ENCODE measurements around the gene WASF2.
"Not testable (repeated sequence)": the region's sequence is repeated elsewhere in the genome, so short reads cannot be mapped to it uniquely, and the experiment has no call there.

The WASF2 gene

DNA sequence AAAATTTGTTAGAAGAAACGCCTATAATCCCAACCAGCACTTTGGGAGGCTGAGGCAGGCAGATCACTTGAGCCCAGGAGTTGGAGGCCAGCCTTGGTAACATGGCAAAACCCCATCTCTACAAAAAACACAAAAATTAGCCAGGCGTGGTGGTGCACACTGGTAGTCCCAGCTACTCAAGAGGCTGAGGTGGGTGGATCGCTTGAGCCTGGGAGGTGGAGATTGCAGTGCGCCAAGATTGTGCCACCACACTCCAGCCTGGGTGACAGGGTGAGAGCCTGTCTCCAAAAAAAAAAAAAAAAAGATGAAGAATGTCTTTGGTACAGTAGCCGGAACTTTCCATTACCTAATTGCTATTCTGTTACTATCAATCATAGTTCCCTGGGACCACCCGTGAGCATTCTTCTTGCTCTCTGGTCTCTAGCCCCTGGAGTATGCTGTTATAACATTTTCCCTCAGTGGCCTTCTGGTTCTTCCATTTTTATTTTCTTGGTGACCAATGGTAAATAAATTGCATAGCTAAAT is 43.4 kb downstream of the WASF2 start:
- H3K4me3 ChIP-seq (ENCODE audit: low read length in 2 of 2) = no peak overlapping the region
- H3K9me3 ChIP-seq (ENCODE audit: control insufficient read depth in 2 of 2, low read length in 2 of 2) = no peaks in the 10 kb centered on the region
- H3K4me1 ChIP-seq (ENCODE audit: control insufficient read depth, insufficient read depth, low read length) = peaks cover 11% of the 10 kb centered on the region
- peaks cover 0 to 4% of the 10 kb centered on the region in 2 donors for H3K36me3 ChIP-seq (ENCODE audit: control insufficient read depth in 2 of 2, insufficient read depth in 2 of 2, low read length in 2 of 2)
- no peaks in the 10 kb centered on the region for H3K27me3 ChIP-seq (ENCODE audit: control insufficient read depth in 1 of 2, insufficient read depth in 2 of 2, low read length in 2 of 2)
- H3K27ac ChIP-seq (ENCODE audit: low read length) = no peak overlapping the region
- no peak overlapping the region for H3K9ac ChIP-seq (ENCODE audit: low read length in 2 of 2)

DNA sequence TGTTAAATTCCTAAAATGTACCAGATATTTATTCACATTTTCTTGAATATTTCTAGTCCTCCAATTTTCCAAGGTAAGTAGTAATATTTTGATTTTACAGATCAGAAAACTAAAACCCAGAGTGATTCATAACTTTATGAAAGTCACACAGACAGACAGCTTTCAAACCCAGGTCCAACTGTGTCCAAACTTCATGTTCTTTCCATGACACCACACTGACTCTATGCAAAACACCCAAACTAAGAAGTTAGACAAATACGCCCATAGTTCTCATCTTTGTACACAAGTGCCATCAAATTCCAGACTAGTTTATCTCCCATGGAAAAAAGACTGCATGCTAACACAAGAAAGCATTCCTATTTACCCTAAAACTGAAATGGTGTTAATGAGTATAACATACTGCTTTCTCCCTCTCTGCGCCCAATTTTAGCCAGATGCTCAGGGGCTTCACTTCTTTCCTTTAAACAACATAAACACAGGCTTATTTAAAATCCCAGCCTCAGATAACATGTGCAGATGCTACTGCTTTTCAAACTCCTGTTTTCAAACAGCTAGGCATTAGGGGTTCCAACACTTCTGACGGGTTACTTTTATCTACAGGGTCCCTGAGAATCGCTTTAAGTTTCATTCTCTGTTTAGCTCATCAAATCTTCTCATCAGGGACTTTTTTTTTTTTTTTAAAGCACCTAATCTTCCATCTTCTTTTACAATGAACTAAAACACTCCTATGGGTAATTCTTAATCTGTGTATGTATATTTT is 44.6 kb downstream of the WASF2 start:
- peaks cover 0 to 4% of the 10 kb centered on the region in 2 donors for H3K36me3 ChIP-seq (ENCODE audit: control insufficient read depth in 2 of 2, insufficient read depth in 2 of 2, low read length in 2 of 2)
- H3K9me3 ChIP-seq (ENCODE audit: control insufficient read depth in 2 of 2, low read length in 2 of 2) = no peaks in the 10 kb centered on the region
- H3K9ac ChIP-seq (ENCODE audit: low read length in 2 of 2) = no peak overlapping the region
- H3K27ac ChIP-seq (ENCODE audit: low read length) = no peak overlapping the region
- no peaks in the 10 kb centered on the region for H3K27me3 ChIP-seq (ENCODE audit: control insufficient read depth in 1 of 2, insufficient read depth in 2 of 2, low read length in 2 of 2)
- H3K4me3 ChIP-seq (ENCODE audit: low read length in 2 of 2) = no peak overlapping the region
- H3K4me1 ChIP-seq (ENCODE audit: control insufficient read depth, insufficient read depth, low read length) = peaks cover 7% of the 10 kb centered on the region

DNA sequence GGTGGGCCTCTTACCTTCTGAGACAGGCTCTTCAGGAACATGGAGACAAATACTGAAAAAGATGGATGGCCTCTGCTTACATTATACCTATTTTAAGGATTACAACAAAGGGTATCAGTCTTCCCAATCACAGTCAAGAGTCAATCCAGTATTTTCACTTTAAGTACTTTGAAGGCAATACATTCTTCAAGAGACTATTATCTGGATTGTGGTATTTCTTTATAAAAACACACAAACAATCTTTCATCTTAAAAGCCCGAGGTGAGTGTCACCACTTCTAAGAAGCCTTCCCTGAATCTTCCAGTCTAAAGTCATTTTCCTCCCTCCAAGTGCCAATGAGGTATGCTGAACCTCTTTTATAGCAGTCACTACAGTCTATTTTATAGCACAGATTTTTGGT is 45.3 kb downstream of the WASF2 start:
- Histone ChIP-seq H3K9me3 (ENCODE audit: control insufficient read depth in 2 of 2, low read length in 2 of 2) (no peaks in the 10 kb centered on the region), H3K4me3 (ENCODE audit: low read length in 2 of 2) (no peak overlapping the region), H3K4me1 (ENCODE audit: control insufficient read depth, insufficient read depth, low read length) (peaks cover 7% of the 10 kb centered on the region), H3K9ac (ENCODE audit: low read length in 2 of 2) (no peak overlapping the region), H3K36me3 (ENCODE audit: control insufficient read depth in 2 of 2, insufficient read depth in 2 of 2, low read length in 2 of 2) (peaks cover 0 to 4% of the 10 kb centered on the region in 2 donors), H3K27ac (ENCODE audit: low read length) (no peak overlapping the region), H3K27me3 (ENCODE audit: control insufficient read depth in 1 of 2, insufficient read depth in 2 of 2, low read length in 2 of 2) (no peaks in the 10 kb centered on the region)

DNA sequence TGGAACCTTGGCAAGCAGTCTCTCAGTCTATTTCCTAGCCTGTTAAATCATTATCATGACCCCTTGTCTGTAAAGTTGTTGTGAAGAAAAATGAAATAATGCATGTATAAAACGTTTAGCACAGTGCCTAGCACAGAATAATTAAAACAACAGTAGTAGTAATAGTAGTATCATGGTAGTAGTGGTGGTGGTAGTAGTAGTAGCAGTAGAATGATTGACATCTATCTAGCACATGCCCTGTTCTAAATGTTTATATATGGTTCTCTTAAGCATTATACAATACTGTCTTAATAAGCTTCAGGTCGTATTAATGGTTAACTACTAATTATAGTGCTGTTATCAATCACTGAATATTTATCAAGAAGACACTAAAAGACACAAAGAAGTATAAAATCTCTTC is 50.8 kb downstream of the WASF2 start:
- Histone ChIP-seq H3K4me1 (ENCODE audit: control insufficient read depth, insufficient read depth, low read length) (peaks cover 27% of the 10 kb centered on the region), H3K36me3 (ENCODE audit: control insufficient read depth in 2 of 2, insufficient read depth in 2 of 2, low read length in 2 of 2) (no peaks in the 10 kb centered on the region), H3K4me3 (ENCODE audit: low read length in 2 of 2) (no peak overlapping the region), H3K9me3 (ENCODE audit: control insufficient read depth in 2 of 2, low read length in 2 of 2) (no peaks in the 10 kb centered on the region), H3K27me3 (ENCODE audit: control insufficient read depth in 1 of 2, insufficient read depth in 2 of 2, low read length in 2 of 2) (no peaks in the 10 kb centered on the region), H3K9ac (ENCODE audit: low read length in 2 of 2) (no peak overlapping the region), H3K27ac (ENCODE audit: low read length) (no peak overlapping the region)

DNA sequence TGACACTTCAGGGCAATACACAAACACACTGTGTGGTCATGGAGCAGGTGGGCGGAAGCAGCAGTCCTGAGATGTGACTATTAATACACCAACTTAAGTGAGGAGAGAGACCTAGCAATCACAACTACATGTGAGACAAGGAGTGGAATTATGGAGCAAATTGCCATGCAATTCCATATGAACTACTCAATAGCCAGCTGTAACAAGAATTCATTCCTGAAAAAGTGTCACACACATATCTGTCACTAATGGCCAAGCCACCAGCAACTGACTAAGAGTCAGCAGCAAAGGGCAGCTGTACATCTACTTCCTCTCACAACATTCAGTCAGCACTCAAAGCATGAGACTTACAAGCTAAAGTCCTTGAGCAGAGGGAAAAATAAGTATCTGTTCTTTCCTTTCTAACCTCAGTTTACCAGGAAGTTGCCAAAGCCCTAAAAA is 51.3 kb downstream of the WASF2 start:
- H3K9ac ChIP-seq (ENCODE audit: low read length in 2 of 2) = no peak overlapping the region

DNA sequence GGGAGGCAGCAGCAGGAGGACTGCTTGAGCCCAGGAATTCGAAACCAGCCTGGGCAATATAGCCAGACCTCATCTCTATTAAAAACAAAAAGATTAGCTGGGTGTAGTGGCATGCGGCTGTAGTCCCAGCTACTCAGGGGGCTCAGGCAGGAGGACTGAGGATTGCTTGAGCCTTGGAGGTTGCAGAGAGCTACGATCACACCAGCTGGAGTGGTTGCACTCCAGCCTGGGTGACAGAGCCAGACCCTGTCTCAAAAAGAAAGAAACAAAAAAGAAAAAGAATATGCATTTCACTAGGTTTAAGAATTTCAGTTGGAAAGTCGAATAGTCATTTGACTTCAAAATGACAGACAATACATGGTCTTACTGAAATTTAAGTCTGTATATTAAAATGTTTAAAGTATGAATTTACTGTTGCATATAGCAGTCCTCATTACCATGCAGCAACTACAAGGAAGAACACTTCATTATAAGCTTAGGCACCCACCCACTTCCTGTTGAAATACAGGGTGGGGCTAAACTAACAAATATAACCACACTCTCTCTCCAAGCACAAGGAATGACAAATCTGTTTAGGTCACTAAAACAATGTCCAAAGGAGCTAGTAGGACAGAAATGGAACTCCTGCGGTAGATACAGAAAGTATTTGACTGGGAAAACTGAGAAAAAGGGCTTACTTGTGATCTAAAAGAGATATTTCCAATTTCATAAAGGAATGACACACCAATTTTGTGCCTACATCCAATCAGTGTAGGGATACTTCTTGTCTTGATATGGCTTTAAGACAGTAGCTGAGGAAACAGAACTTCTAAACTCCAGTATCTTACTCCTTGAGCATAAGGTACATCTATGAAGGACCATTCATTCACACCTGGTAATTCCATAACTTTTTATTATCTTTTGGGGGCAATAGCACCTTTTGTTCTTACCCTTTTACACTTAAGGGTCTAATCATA is 53.5 kb downstream of the WASF2 start:
- Histone ChIP-seq H3K9me3 (ENCODE audit: control insufficient read depth in 2 of 2, low read length in 2 of 2) (no peaks in the 10 kb centered on the region), H3K27ac (ENCODE audit: low read length) (peak overlapping the region; percentile 1), H3K36me3 (ENCODE audit: control insufficient read depth in 2 of 2, insufficient read depth in 2 of 2, low read length in 2 of 2) (no peaks in the 10 kb centered on the region), H3K9ac (ENCODE audit: low read length in 2 of 2) (no peak overlapping the region), H3K4me3 (ENCODE audit: low read length in 2 of 2) (peak overlapping the region in 1 of 2 donors; percentile 30), H3K4me1 (ENCODE audit: control insufficient read depth, insufficient read depth, low read length) (peaks cover 32% of the 10 kb centered on the region), H3K27me3 (ENCODE audit: control insufficient read depth in 1 of 2, insufficient read depth in 2 of 2, low read length in 2 of 2) (no peaks in the 10 kb centered on the region)

More for the DNA sequence above, 51.3 kb downstream of the WASF2 start:
- Histone ChIP-seq H3K4me3 (ENCODE audit: low read length in 2 of 2) (no peak overlapping the region), H3K9me3 (ENCODE audit: control insufficient read depth in 2 of 2, low read length in 2 of 2) (no peaks in the 10 kb centered on the region), H3K4me1 (ENCODE audit: control insufficient read depth, insufficient read depth, low read length) (peaks cover 27% of the 10 kb centered on the region), H3K36me3 (ENCODE audit: control insufficient read depth in 2 of 2, insufficient read depth in 2 of 2, low read length in 2 of 2) (no peaks in the 10 kb centered on the region), H3K27ac (ENCODE audit: low read length) (no peak overlapping the region), H3K27me3 (ENCODE audit: control insufficient read depth in 1 of 2, insufficient read depth in 2 of 2, low read length in 2 of 2) (no peaks in the 10 kb centered on the region)

DNA sequence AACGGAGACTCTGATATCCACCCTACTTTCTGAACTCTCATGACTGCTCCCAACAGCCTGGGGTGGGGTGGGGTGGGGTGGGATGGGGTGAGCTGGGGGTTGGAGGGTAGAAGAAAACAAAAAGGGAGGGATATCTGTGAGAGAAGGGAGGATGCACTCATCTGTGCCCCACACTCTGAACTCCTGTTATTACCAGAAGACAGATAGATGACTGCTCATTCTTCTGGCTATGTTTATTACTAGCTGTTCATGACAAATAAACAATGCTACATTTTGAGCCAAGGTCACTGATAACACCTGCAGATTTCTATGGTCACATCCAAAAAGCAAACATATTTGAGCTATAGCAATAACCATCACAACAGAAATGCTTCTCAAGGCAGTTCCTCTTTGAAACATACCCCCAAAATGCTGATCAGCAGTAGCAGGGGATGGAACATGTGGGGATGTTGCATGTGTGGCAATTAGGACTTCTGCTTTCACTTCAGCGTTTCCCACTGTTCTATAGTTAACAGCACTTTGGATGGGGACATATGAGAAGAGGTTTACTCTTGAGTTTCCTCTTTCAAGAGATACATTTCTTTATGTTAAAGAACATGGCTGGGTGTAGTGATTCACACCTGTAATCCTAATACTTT is 54.3 kb downstream of the WASF2 start:
- Histone ChIP-seq H3K36me3 (ENCODE audit: control insufficient read depth in 2 of 2, insufficient read depth in 2 of 2, low read length in 2 of 2) (no peaks in the 10 kb centered on the region), H3K27ac (ENCODE audit: low read length) (peak overlapping the region; percentile 1), H3K27me3 (ENCODE audit: control insufficient read depth in 1 of 2, insufficient read depth in 2 of 2, low read length in 2 of 2) (no peaks in the 10 kb centered on the region), H3K4me3 (ENCODE audit: low read length in 2 of 2) (peak overlapping the region in 1 of 2 donors; percentile 30), H3K9me3 (ENCODE audit: control insufficient read depth in 2 of 2, low read length in 2 of 2) (no peaks in the 10 kb centered on the region), H3K9ac (ENCODE audit: low read length in 2 of 2) (no peak overlapping the region), H3K4me1 (ENCODE audit: control insufficient read depth, insufficient read depth, low read length) (peaks cover 37% of the 10 kb centered on the region)

DNA sequence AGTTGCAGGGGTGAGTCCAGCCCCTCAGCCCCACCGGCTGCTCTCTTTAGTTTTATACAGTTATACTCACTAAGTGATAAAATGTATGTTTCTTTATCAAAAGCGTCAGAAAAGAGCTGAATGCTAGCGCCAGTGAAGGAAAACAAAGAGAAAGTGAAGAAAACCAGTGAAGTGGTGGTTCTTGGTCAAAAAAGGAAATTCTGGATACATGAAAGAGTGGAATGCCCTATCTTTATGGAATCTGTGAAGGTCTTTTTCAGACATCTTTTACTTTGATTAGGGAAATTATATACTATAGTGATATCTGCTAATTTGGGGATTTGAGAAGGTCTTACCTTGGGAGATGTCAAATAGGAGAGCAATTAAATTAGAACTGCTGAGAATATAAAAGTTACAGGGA is 56.3 kb downstream of the WASF2 start:
- H3K9me3 ChIP-seq (ENCODE audit: control insufficient read depth in 2 of 2, low read length in 2 of 2) = no peaks in the 10 kb centered on the region
- no peak overlapping the region for H3K9ac ChIP-seq (ENCODE audit: low read length in 2 of 2)
- H3K4me1 ChIP-seq (ENCODE audit: control insufficient read depth, insufficient read depth, low read length) = peaks cover 49% of the 10 kb centered on the region
- no peak overlapping the region for H3K27ac ChIP-seq (ENCODE audit: low read length)
- H3K4me3 ChIP-seq (ENCODE audit: low read length in 2 of 2) = no peak overlapping the region
- no peaks in the 10 kb centered on the region for H3K27me3 ChIP-seq (ENCODE audit: control insufficient read depth in 1 of 2, insufficient read depth in 2 of 2, low read length in 2 of 2)
- H3K36me3 ChIP-seq (ENCODE audit: control insufficient read depth in 2 of 2, insufficient read depth in 2 of 2, low read length in 2 of 2) = no peaks in the 10 kb centered on the region

DNA sequence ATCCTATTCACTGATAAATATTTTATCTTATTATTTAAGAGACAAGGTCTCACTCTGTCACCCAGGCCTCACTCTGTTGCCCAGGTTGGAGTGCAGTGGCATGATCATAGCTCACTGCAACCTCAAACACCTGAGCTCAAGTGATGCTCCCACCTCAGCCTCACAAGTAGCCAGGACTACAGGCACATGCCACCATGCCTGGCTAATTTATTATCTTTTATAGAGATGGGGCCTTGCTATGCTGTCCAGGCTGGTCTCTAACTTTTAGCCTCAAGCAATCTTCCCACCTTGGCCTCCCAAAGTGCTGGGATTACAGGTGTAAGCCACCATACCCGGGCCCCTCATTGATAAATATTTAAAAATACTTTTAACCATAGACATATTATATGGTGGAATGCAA is 57.2 kb downstream of the WASF2 start:
- not testable (repeated sequence) for H3K27ac ChIP-seq (ENCODE audit: low read length); H3K36me3 ChIP-seq (ENCODE audit: control insufficient read depth in 2 of 2, insufficient read depth in 2 of 2, low read length in 2 of 2); H3K9ac ChIP-seq (ENCODE audit: low read length in 2 of 2); H3K4me3 ChIP-seq (ENCODE audit: low read length in 2 of 2); H3K9me3 ChIP-seq (ENCODE audit: control insufficient read depth in 2 of 2, low read length in 2 of 2); H3K27me3 ChIP-seq (ENCODE audit: control insufficient read depth in 1 of 2, insufficient read depth in 2 of 2, low read length in 2 of 2)
- peaks cover 54% of the 10 kb centered on the region for H3K4me1 ChIP-seq (ENCODE audit: control insufficient read depth, insufficient read depth, low read length)

DNA sequence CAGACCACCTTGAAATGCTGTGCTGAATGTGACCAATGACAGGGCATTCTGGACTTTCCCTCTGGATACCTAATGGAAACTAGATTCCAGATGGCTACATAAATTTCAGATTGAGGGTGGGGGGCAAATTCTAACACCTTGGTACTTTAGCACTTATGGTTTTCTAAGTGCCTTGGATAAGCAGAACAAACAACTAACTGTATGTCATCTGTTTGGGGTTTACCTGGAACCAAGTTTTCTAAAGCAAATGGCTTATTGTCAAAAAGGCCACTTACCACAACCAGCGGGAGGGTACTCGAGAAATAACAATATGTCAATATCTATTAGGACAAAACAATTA is 58.4 kb downstream of the WASF2 start:
- Histone ChIP-seq H3K27me3 (ENCODE audit: control insufficient read depth in 1 of 2, insufficient read depth in 2 of 2, low read length in 2 of 2) (no peaks in the 10 kb centered on the region), H3K9ac (ENCODE audit: low read length in 2 of 2) (peak overlapping the region in 1 of 2 donors; percentile 2), H3K36me3 (ENCODE audit: control insufficient read depth in 2 of 2, insufficient read depth in 2 of 2, low read length in 2 of 2) (peaks cover 7 to 9% of the 10 kb centered on the region in 2 donors), H3K27ac (ENCODE audit: low read length) (peak overlapping the region; percentile 37), H3K9me3 (ENCODE audit: control insufficient read depth in 2 of 2, low read length in 2 of 2) (no peaks in the 10 kb centered on the region), H3K4me1 (ENCODE audit: control insufficient read depth, insufficient read depth, low read length) (peaks cover 60% of the 10 kb centered on the region), H3K4me3 (ENCODE audit: low read length in 2 of 2) (no peak overlapping the region)
